NCI-H2227 (cell line): ENCODE measurements around the gene ICE1.

ENCODE experiments used
- DNase-seq: peaks from one replicate; lab custom pipeline; 2025; ENCODE audit not compliant: unreplicated experiment; lab: John Stamatoyannopoulos, UW

The ICE1 gene

GRCh38 chr5:5532306-5533076 is 110.0 kb downstream of the ICE1 start:
- no peak for DNase-seq

GRCh38 chr5:5533927-5534326 is 111.5 kb downstream of the ICE1 start:
- DNase-seq = no peak

- DNase-seq = no peak
Measured at GRCh38 chr5:5534333-5534732, 111.9 kb downstream of the ICE1 start.

- no peak for DNase-seq
Measured at GRCh38 chr5:5536871-5537270, 114.4 kb downstream of the ICE1 start.

GRCh38 chr5:5537426-5537825 is 114.9 kb downstream of the ICE1 start:
- no peak for DNase-seq

GRCh38 chr5:5539590-5539989 is 117.1 kb downstream of the ICE1 start:
- DNase-seq = no peak
